ENCODE results near the gene AHDC1. TPM values are rescaled to one million over a fixed set of nuclear protein-coding genes. Genes with fewer than 3 reads are reported as not detected.

The AHDC1 gene
- total and polyA plus RNA-seq, 7 donors, result 1.8 to 34.1 (median 12.1) TPM

DNA sequence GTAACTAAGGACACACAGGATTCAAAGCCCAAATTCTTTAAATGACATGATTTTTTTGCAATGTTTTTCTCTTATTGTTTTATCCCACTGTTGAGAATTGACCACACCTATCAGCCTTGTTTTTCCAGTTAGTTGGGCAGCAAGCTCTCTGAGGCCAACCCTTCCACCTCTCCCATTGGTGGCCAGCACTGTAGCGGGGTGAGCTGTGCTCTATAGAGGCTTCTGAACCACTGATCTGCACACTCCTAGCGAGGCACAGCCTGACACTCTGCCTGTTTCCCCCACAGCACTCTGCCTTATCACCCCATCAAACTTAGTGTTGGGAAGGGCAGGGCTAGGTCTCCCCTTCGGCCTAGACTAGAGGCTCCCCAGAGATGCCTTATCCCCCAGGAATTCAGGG lies 19.5 kb downstream of the AHDC1 start:
- H3K27ac ChIP-seq, result peak overlapping the region in 1 of 4 donors; percentile 22
- no peaks in the 10 kb centered on the region for H3K27me3 ChIP-seq
- WGBS, 2 donors, result 93 to 96% methylated on average over 3 of the region's 3 CpGs
- no peaks in the 10 kb centered on the region for H3K9me3 ChIP-seq
- no peaks in the 10 kb centered on the region for H3K36me3 ChIP-seq
- DNase-seq, result no peak
- H3K4me1 ChIP-seq, result peaks cover 0 to 50% (median 29%) of the 10 kb centered on the region in 4 donors
- intact Hi-C loops (cut with DNase I), result no loop called here
- TF ChIP-seq POLR2A (IDR thresholded peaks at IDR 0.05) (no peak), EP300 (IDR thresholded peaks at IDR 0.05) (no peak), POLR2AphosphoS5 (IDR thresholded peaks at IDR 0.05) (no peak)
- TF ChIP-seq, protein P1, sequence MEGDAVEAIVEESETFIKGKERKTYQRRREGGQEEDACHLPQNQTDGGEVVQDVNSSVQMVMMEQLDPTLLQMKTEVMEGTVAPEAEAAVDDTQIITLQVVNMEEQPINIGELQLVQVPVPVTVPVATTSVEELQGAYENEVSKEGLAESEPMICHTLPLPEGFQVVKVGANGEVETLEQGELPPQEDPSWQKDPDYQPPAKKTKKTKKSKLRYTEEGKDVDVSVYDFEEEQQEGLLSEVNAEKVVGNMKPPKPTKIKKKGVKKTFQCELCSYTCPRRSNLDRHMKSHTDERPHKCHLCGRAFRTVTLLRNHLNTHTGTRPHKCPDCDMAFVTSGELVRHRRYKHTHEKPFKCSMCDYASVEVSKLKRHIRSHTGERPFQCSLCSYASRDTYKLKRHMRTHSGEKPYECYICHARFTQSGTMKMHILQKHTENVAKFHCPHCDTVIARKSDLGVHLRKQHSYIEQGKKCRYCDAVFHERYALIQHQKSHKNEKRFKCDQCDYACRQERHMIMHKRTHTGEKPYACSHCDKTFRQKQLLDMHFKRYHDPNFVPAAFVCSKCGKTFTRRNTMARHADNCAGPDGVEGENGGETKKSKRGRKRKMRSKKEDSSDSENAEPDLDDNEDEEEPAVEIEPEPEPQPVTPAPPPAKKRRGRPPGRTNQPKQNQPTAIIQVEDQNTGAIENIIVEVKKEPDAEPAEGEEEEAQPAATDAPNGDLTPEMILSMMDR (IDR thresholded peaks at IDR 0.05), result no peak
- no peak overlapping the region for H3K4me3 ChIP-seq

DNA sequence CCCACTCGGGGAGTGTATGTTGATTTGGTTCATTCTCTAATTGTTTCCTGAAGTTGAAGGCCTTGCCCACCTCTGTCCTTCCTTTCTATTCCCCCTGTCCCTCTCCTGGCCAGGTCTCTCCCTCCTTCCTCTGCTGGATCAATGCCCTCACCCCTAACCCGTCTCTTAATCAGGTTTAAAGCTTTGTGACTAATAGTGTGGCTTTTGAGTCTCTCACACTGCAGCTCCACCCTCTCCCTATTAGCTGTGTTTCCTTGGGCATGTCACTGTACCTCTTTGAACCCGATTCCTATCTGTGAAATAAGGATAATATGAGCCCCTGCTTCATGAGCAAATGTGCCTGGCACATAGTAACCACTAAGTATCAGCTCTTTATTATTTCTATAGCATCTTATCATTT lies 20.5 kb downstream of the AHDC1 start:
- no peaks in the 10 kb centered on the region for H3K9me3 ChIP-seq
- H3K27ac ChIP-seq, result peak overlapping the region in 2 of 4 donors; percentile 15 to 34
- H3K36me3 ChIP-seq, result no peaks in the 10 kb centered on the region
- H3K4me1 ChIP-seq, result peaks cover 0 to 41% (median 19%) of the 10 kb centered on the region in 4 donors
- H3K27me3 ChIP-seq, result no peaks in the 10 kb centered on the region
- no peak overlapping the region for H3K4me3 ChIP-seq
- no peak for DNase-seq
- TF ChIP-seq, protein P1 (IDR thresholded peaks at IDR 0.05), result no peak
- TF ChIP-seq POLR2A (IDR thresholded peaks at IDR 0.05) (no peak), POLR2AphosphoS5 (IDR thresholded peaks at IDR 0.05) (no peak), EP300 (IDR thresholded peaks at IDR 0.05) (no peak)
- intact Hi-C loops (cut with DNase I), result no loop called here
- WGBS, 2 donors, result 74 to 80% methylated on average over 3 of the region's 3 CpGs

- intact Hi-C loops (cut with DNase I), result no loop called here
- peak; percentile 73 for DNase-seq
- peaks cover 0 to 43% (median 22%) of the 10 kb centered on the region in 4 donors for H3K4me1 ChIP-seq
- H3K36me3 ChIP-seq, result no peaks in the 10 kb centered on the region
- no peaks in the 10 kb centered on the region for H3K27me3 ChIP-seq
- no peaks in the 10 kb centered on the region for H3K9me3 ChIP-seq
- TF ChIP-seq POLR2AphosphoS5 (IDR thresholded peaks at IDR 0.05), result no peak
- no peak for TF ChIP-seq EP300 (IDR thresholded peaks at IDR 0.05)
- TF ChIP-seq, protein P1 (IDR thresholded peaks at IDR 0.05), result no peak
- TF ChIP-seq POLR2A (IDR thresholded peaks at IDR 0.05), result no peak
- H3K27ac ChIP-seq, result peak overlapping the region; percentile 27 to 67 (median 44)
- 84 to 91% methylated on average over 6 of the region's 6 CpGs for WGBS, 2 donors
- H3K4me3 ChIP-seq, result no peak overlapping the region
Observed at GRCh38 chr1:27581823-27582243, 22.1 kb downstream of the AHDC1 start.

- Histone ChIP-seq H3K4me3 (no peak overlapping the region), H3K4me1 (peaks cover 0 to 71% (median 58%) of the 10 kb centered on the region in 4 donors), H3K9me3 (no peaks in the 10 kb centered on the region), H3K27ac (peak overlapping the region; percentile 96 to 98 (median 97)), H3K27me3 (no peaks in the 10 kb centered on the region), H3K36me3 (no peaks in the 10 kb centered on the region)
- TF ChIP-seq, protein P1 (IDR thresholded peaks at IDR 0.05), result no peak
- no peak for TF ChIP-seq POLR2AphosphoS5 (IDR thresholded peaks at IDR 0.05)
- TF ChIP-seq EP300 (IDR thresholded peaks at IDR 0.05), result no peak
- TF ChIP-seq POLR2A (IDR thresholded peaks at IDR 0.05), result no peak
- WGBS, 2 donors, result 57 to 72% methylated on average over 4 of the region's 4 CpGs
- intact Hi-C loops (cut with DNase I), result loop anchor here (2.0 kb wide), 1 partner anchor 17 kb away; no protein-coding TSS in a partner anchor
- peak; percentile 71 for DNase-seq
Observed at GRCh38 chr1:27577504-27578188, 26.3 kb downstream of the AHDC1 start.

All from sigmoid colon (tissue), 7 donors.